Measurements from ENCODE around the gene UROC1. TPM values are rescaled to one million over a fixed set of nuclear protein-coding genes. Genes with fewer than 3 reads are reported as not detected.

The UROC1 gene
- total and polyA plus RNA-seq, 2 of the 4 experiments (the other 2 are of a cell fraction): not detected

- Histone ChIP-seq H4K20me1 (ENCODE audit: insufficient read depth, low read length) (no peaks in the 10 kb centered on the region), H2BK15ac (ENCODE audit: low read depth, low read length) (no peak overlapping the region), H3K79me1 (ENCODE audit: low read depth in 1 of 2, low read length in 2 of 2) (no peaks in the 10 kb centered on the region), H2AK9ac (replicated peaks; ENCODE audit: low read depth, low read length, poor library complexity) (no peak overlapping the region), H2BK120ac (ENCODE audit: low read depth, low read length) (no peak overlapping the region), H3K27me3 (ENCODE audit: control insufficient read depth, insufficient read depth, low read length) (peaks cover 24% of the 10 kb centered on the region; the same call in 1 of the 2 replicates), H4K8ac (ENCODE audit: low read depth in 2 of 2, low read length in 2 of 2) (no peak overlapping the region), H3K9me1 (ENCODE audit: insufficient read depth, low read length) (no peaks in the 10 kb centered on the region), H2AK5ac (ENCODE audit: low read depth, low read length) (no peak overlapping the region), H2AFZ (replicated peaks; ENCODE audit: low read length, poor library complexity) (no peak overlapping the region), H3K4me1 (ENCODE audit: control insufficient read depth, insufficient read depth, low read length) (no peaks in the 10 kb centered on the region), H3K4me3 (ENCODE audit: insufficient read depth, low read depth, low read length) (no peak overlapping the region), H3K14ac (replicated peaks; ENCODE audit: low read depth, low read length) (no peak overlapping the region), H3K4ac (ENCODE audit: low read depth, low read length) (no peak overlapping the region), H4K91ac (ENCODE audit: insufficient read depth, low read depth, low read length) (no peak overlapping the region), H3K9me3 (ENCODE audit: control insufficient read depth, insufficient read depth, low read length) (no peaks in the 10 kb centered on the region), H3K4me2 (ENCODE audit: low read depth, low read length) (no peak overlapping the region), H4K5ac (ENCODE audit: low read depth, low read length) (no peak overlapping the region), H3K27ac (ENCODE audit: insufficient read depth, low read length) (no peak overlapping the region), H2BK20ac (ENCODE audit: low read depth, low read length) (no peak overlapping the region), H3K9ac (ENCODE audit: low read depth, low read length) (no peak overlapping the region), H3K56ac (ENCODE audit: extremely low read depth, insufficient read depth, low read length) (no peak overlapping the region), H3K18ac (ENCODE audit: low read depth, low read length) (no peak overlapping the region), H3K23ac (ENCODE audit: low read depth, low read length) (no peak overlapping the region), H2BK5ac (ENCODE audit: low read depth, low read length, poor library complexity, severe bottlenecking) (no peak overlapping the region), H3K36me3 (ENCODE audit: control insufficient read depth, insufficient read depth, low read length) (no peaks in the 10 kb centered on the region)
- TF ChIP-seq USF2 (IDR thresholded peaks at IDR 0.05; ENCODE audit: low read depth, low read length) (no peak), RCOR1 (IDR thresholded peaks at IDR 0.05; ENCODE audit: insufficient replicate concordance, low read length) (no peak), SMC3 (IDR thresholded peaks at IDR 0.05; ENCODE audit: low read depth, low read length) (no peak), MXI1 (IDR thresholded peaks at IDR 0.05; ENCODE audit: borderline replicate concordance, low read depth, low read length) (no peak), BHLHE40 (IDR thresholded peaks at IDR 0.05; ENCODE audit: low read depth, low read length) (no peak), MAZ (IDR thresholded peaks at IDR 0.05; ENCODE audit: borderline replicate concordance, low read depth, low read length) (no peak), CEBPB (IDR thresholded peaks at IDR 0.05; ENCODE audit: low read depth, low read length) (no peak), RAD21 (IDR thresholded peaks at IDR 0.05; ENCODE audit: low read length) (no peak), NFE2L2 (IDR thresholded peaks at IDR 0.05; ENCODE audit: low read depth, low read length) (no peak), FOS (IDR thresholded peaks at IDR 0.05; ENCODE audit: low read depth, low read length) (no peak), CHD1 (IDR thresholded peaks at IDR 0.05; ENCODE audit: low read depth, low read length) (no peak), POLR2A (IDR thresholded peaks at IDR 0.05; ENCODE audit: low read depth, low read length) (no peak), MAFK (IDR thresholded peaks at IDR 0.05; ENCODE audit: low read depth, low read length) (no peak), RFX5 (IDR thresholded peaks at IDR 0.05; ENCODE audit: low read depth, low read length) (no peak)
- TF ChIP-seq, protein P1, sequence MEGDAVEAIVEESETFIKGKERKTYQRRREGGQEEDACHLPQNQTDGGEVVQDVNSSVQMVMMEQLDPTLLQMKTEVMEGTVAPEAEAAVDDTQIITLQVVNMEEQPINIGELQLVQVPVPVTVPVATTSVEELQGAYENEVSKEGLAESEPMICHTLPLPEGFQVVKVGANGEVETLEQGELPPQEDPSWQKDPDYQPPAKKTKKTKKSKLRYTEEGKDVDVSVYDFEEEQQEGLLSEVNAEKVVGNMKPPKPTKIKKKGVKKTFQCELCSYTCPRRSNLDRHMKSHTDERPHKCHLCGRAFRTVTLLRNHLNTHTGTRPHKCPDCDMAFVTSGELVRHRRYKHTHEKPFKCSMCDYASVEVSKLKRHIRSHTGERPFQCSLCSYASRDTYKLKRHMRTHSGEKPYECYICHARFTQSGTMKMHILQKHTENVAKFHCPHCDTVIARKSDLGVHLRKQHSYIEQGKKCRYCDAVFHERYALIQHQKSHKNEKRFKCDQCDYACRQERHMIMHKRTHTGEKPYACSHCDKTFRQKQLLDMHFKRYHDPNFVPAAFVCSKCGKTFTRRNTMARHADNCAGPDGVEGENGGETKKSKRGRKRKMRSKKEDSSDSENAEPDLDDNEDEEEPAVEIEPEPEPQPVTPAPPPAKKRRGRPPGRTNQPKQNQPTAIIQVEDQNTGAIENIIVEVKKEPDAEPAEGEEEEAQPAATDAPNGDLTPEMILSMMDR (conservative IDR thresholded peaks at IDR 0.05; ENCODE audit: low read depth, low read length): no peak
- TF ChIP-seq, protein P2, sequence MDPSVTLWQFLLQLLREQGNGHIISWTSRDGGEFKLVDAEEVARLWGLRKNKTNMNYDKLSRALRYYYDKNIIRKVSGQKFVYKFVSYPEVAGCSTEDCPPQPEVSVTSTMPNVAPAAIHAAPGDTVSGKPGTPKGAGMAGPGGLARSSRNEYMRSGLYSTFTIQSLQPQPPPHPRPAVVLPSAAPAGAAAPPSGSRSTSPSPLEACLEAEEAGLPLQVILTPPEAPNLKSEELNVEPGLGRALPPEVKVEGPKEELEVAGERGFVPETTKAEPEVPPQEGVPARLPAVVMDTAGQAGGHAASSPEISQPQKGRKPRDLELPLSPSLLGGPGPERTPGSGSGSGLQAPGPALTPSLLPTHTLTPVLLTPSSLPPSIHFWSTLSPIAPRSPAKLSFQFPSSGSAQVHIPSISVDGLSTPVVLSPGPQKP (IDR thresholded peaks at IDR 0.05; ENCODE audit: borderline replicate concordance, low read depth, low read length): no peak
- intact Hi-C loops (cut with micrococcal nuclease): no loop called here
- in situ Hi-C loops (cut with MboI; ENCODE audit: low sequenced_read_pairs): no loop called here
- DNase-seq: no peak
- dilution Hi-C loops (cut with HindIII; ENCODE audit: low sequenced_read_pairs, unreplicated experiment): no loop called here
- 79% methylated on average over 11 of the region's 21 CpGs; no CpG with 5 or more reads in 1 of the 2 experiments for WGBS, 2 experiments (ENCODE audit: extremely low coverage in 2 of 2, insufficient read length in 1 of 2)
- no peak for ATAC-seq (ENCODE audit: low read depth)
- CTCF ChIA-PET: no interaction called here
- no TSS peak for BruUV-seq (replicated peaks)
- POLR2A ChIA-PET (ENCODE audit: unreplicated experiment): no interaction called here
Observed at GRCh38 chr3:126491221-126492013, 26.2 kb downstream of the UROC1 start.
